ENCODE measurements around the gene LPIN1. TPM values are rescaled to one million over a fixed set of nuclear protein-coding genes. Genes with fewer than 3 reads are reported as not detected.
A peak's percentile ranks its signal among the peaks of the same experiment; 100 is the strongest.

LPIN1 gene
- total RNA-seq, 1 experiment from 2014 or later = 13.9 TPM

DNA sequence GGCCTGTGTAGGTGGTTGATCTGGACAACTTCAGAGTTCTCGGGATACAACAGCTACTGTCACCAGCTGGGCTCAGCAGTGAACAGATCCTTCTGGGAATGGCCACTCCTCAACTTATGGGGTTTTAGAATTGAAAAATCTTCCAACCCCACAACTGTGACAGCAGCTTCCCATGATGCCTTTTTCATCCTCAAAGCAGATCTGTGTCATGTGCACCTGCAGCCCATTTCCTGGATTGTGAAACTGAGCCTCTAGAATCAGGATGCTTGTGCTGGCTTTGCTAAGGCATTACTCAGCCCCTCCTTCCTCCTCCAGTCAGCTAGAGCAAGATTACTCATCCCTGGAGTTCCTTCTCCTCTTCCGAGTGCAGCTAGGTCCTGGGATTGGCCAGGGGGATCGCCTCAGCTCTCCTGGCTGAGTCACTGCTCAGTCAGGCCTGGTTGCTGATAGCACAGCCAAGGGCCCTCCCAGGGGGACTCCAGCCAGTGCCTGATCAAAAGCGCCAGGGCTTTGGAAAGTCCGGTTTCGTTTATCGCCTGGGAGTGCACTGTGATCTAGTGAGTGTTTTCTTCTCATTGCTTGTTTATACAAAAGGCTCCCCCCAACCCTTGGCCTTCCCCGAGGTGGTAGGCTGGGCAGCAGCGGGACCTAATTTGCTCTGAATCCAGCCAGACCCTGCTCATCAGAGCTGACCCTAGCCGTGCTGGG, 2.4 kb upstream of the LPIN1 start (continued):
- TF ChIP-seq, protein P1, sequence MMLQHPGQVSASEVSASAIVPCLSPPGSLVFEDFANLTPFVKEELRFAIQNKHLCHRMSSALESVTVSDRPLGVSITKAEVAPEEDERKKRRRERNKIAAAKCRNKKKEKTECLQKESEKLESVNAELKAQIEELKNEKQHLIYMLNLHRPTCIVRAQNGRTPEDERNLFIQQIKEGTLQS (CRISPR knock-in tag; conservative IDR thresholded peaks at IDR 0.05) = no peak
- TF ChIP-seq ZNF138 (CRISPR knock-in tag; conservative IDR thresholded peaks at IDR 0.05) = no peak
- TF ChIP-seq IRF2 (CRISPR knock-in tag; IDR thresholded peaks at IDR 0.05; ENCODE audit: borderline replicate concordance, low read depth) = no peak
- no peak for TF ChIP-seq ZNF423 (CRISPR knock-in tag; IDR thresholded peaks at IDR 0.05)
- 0 out of 2 replicates have a peak, but pooled peaks have one; percentile 20 for TF ChIP-seq KAT7 (CRISPR knock-in tag; IDR thresholded peaks at IDR 0.05; ENCODE audit: borderline replicate concordance)
- 0 out of 2 replicates have a peak, but pooled peaks have one; percentile 24 for TF ChIP-seq ZNF532 (CRISPR knock-in tag; IDR thresholded peaks at IDR 0.05; ENCODE audit: borderline replicate concordance)
- TF ChIP-seq PREB (CRISPR knock-in tag; IDR thresholded peaks at IDR 0.05; ENCODE audit: borderline replicate concordance) = no peak
- no peak for TF ChIP-seq SOX15 (CRISPR knock-in tag; IDR thresholded peaks at IDR 0.05)
- TF ChIP-seq PRRX2 (CRISPR knock-in tag; IDR thresholded peaks at IDR 0.05) = 0 out of 2 replicates have a peak, but pooled peaks have one; percentile 51
- no peak for TF ChIP-seq ZNF232 (CRISPR knock-in tag; IDR thresholded peaks at IDR 0.05)
- TF ChIP-seq GTF2I (CRISPR knock-in tag; conservative IDR thresholded peaks at IDR 0.05) = peak; percentile 98
- peak; percentile 100 for TF ChIP-seq ZNF121 (CRISPR knock-in tag; IDR thresholded peaks at IDR 0.05)
- TF ChIP-seq GABPB1 (CRISPR knock-in tag; IDR thresholded peaks at IDR 0.05) = peak; percentile 67; the same call in 1 of the 2 replicates
- TF ChIP-seq FOXK1 (CRISPR knock-in tag; IDR thresholded peaks at IDR 0.05) = no peak
- peak; percentile 61; the same call in 1 of the 2 replicates for TF ChIP-seq ZNF396 (CRISPR knock-in tag; IDR thresholded peaks at IDR 0.05; ENCODE audit: borderline replicate concordance)
- TF ChIP-seq ATF1 (CRISPR knock-in tag; IDR thresholded peaks at IDR 0.05) = no peak
- TF ChIP-seq, protein P2, sequence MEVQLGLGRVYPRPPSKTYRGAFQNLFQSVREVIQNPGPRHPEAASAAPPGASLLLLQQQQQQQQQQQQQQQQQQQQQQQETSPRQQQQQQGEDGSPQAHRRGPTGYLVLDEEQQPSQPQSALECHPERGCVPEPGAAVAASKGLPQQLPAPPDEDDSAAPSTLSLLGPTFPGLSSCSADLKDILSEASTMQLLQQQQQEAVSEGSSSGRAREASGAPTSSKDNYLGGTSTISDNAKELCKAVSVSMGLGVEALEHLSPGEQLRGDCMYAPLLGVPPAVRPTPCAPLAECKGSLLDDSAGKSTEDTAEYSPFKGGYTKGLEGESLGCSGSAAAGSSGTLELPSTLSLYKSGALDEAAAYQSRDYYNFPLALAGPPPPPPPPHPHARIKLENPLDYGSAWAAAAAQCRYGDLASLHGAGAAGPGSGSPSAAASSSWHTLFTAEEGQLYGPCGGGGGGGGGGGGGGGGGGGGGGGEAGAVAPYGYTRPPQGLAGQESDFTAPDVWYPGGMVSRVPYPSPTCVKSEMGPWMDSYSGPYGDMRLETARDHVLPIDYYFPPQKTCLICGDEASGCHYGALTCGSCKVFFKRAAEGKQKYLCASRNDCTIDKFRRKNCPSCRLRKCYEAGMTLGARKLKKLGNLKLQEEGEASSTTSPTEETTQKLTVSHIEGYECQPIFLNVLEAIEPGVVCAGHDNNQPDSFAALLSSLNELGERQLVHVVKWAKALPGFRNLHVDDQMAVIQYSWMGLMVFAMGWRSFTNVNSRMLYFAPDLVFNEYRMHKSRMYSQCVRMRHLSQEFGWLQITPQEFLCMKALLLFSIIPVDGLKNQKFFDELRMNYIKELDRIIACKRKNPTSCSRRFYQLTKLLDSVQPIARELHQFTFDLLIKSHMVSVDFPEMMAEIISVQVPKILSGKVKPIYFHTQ (CRISPR knock-in tag; IDR thresholded peaks at IDR 0.05) = no peak
- no peak for TF ChIP-seq ZNF671 (CRISPR knock-in tag; IDR thresholded peaks at IDR 0.05)
- TF ChIP-seq, protein P3, sequence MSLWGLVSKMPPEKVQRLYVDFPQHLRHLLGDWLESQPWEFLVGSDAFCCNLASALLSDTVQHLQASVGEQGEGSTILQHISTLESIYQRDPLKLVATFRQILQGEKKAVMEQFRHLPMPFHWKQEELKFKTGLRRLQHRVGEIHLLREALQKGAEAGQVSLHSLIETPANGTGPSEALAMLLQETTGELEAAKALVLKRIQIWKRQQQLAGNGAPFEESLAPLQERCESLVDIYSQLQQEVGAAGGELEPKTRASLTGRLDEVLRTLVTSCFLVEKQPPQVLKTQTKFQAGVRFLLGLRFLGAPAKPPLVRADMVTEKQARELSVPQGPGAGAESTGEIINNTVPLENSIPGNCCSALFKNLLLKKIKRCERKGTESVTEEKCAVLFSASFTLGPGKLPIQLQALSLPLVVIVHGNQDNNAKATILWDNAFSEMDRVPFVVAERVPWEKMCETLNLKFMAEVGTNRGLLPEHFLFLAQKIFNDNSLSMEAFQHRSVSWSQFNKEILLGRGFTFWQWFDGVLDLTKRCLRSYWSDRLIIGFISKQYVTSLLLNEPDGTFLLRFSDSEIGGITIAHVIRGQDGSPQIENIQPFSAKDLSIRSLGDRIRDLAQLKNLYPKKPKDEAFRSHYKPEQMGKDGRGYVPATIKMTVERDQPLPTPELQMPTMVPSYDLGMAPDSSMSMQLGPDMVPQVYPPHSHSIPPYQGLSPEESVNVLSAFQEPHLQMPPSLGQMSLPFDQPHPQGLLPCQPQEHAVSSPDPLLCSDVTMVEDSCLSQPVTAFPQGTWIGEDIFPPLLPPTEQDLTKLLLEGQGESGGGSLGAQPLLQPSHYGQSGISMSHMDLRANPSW (CRISPR knock-in tag; conservative IDR thresholded peaks at IDR 0.05; ENCODE audit: low read depth) = no peak
- TF ChIP-seq EMX1 (CRISPR knock-in tag; IDR thresholded peaks at IDR 0.05) = no peak
- TF ChIP-seq, protein P4, sequence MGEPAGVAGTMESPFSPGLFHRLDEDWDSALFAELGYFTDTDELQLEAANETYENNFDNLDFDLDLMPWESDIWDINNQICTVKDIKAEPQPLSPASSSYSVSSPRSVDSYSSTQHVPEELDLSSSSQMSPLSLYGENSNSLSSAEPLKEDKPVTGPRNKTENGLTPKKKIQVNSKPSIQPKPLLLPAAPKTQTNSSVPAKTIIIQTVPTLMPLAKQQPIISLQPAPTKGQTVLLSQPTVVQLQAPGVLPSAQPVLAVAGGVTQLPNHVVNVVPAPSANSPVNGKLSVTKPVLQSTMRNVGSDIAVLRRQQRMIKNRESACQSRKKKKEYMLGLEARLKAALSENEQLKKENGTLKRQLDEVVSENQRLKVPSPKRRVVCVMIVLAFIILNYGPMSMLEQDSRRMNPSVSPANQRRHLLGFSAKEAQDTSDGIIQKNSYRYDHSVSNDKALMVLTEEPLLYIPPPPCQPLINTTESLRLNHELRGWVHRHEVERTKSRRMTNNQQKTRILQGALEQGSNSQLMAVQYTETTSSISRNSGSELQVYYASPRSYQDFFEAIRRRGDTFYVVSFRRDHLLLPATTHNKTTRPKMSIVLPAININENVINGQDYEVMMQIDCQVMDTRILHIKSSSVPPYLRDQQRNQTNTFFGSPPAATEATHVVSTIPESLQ (CRISPR knock-in tag; IDR thresholded peaks at IDR 0.05) = no peak
- TF ChIP-seq, protein P5, sequence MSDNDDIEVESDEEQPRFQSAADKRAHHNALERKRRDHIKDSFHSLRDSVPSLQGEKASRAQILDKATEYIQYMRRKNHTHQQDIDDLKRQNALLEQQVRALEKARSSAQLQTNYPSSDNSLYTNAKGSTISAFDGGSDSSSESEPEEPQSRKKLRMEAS (CRISPR knock-in tag; IDR thresholded peaks at IDR 0.05) = peak; percentile 31; the same call in 1 of the 2 replicates
- no peak for TF ChIP-seq NFYB (CRISPR knock-in tag; conservative IDR thresholded peaks at IDR 0.05; ENCODE audit: low read depth)
- TF ChIP-seq SMAD4 (CRISPR knock-in tag; IDR thresholded peaks at IDR 0.05) = no peak
